Effector CD4-positive, alpha-beta T cell (primary cell): ENCODE measurements around the gene ZMYND15.

Experiments
- DNase-seq: peaks from one replicate; pipeline ENCODE4 v3.0.0-alpha.2; 2020

Gene ZMYND15

DNA sequence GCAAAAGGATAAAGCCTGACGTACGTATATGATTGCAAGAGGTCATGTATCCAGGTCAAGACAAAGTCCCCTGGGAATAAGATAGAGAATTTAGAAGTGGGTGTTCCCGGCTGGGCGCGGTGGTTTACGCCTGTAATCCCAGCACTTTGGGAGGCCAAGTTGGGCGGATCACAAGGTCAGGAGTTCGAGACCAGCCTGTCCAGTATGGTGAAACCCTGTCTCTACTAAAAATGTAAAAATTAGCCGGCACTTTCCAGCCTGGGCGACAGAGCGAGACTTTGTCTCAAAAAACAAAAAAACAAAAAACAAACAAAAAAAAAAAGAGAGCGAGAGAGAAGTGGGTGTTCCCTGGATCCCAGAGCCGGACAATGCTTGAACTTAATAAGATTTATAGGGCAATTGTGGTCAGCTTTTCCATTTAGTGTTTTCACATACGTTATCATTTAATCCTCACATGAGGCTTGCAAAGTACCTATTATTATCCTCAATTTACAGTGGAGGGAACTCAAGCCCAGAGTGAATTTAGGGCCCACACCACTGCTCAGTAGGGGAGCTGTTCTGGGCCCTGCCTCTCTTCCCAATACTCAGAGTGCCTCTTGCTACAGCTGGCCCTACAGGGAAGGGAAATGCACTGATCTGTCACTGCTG is 48.6 kb downstream of the ZMYND15 start:
- DNase-seq: no peak

DNA sequence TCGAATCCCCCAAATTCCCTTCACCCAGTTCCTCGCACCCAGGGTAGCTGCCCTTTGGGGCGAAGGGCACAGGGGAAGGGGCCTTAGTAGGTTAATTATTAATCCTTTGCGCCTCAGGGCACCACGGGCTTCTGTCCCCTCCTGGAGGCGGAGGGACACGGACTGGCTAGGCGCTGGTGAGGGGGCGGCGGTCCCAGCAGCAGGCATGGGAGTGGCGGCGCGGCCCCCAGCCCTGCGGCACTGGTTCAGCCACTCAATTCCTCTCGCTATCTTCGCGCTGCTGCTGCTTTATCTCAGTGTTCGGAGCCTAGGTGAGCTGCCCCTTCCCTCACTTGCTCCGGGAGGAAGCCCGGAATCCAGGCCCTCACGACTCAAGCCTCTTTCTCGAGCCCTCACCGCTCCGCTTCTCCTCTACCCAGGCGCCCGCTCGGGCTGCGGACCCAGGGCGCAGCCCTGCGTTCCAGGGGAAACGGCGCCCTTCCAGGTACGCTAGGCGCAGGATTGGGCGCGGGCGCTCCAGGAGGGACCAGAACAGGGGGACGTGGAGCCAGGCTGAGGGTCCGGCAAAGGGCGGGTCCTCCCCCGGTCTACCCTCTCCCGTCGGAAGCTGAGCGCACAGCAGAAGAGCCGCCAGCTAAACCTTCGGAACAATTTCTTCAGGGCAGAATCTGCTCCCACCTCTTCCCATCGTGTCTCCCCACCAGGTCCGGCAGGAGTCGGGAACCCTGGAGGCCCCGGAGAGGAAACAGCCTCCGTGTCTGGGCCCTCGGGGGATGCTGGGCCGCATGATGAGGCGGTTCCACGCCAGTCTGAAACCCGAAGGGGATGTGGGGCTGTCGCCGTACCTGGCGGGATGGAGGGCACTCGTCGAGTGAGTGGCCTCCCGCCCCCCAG is 49.4 kb downstream of the ZMYND15 start, which contains the start of gene GLTPD2:
Gene GLTPD2, plus strand, starts transcription at position 158 of the 894 bp plus-strand sequence. Its CDS starts 48 bp downstream, at position 206.
- DNase-seq: no peak

DNA sequence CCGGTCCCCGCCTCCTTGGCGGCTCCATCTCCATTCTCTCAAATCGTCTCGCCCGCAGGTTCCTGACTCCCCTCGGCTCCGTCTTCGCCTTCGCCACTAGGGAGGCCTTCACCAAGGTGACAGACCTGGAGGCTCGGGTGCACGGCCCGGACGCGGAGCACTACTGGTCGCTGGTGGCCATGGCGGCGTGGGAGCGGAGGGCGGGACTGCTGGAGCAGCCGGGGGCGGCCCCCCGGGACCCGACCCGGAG is 50.0 kb downstream of the ZMYND15 start:
- no peak for DNase-seq

DNA sequence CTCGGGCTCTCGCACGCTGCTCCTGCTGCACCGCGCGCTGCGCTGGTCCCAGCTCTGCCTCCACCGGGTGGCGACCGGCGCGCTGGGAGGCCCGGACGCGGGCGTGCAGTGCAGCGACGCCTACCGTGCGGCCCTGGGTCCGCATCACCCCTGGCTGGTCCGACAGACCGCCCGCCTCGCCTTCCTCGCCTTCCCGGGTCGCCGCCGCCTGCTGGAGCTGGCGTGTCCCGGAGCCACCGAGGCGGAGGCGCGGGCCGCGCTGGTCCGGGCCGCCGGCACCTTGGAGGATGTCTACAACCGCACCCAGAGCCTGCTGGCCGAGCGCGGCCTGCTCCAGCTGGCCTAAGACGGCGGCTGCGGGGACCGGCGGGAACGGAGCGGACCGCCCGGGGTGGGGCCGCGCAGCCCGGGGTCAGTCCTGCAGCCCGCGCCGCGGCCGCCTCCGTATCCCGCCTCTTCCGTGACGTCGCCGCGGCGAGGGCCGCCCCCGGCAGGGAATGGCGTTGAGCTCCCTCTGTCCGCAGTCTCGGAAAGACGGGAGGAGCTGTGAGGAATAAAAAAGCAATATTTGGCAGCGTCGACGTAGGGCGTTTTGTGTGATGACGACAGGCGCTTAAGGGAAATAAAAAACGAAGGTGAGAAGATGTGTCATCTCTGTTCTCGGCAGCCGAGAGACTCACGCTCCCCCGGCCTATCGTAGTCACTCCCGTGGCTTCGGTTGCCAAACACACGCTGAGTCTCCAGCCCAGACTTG is 50.5 kb downstream of the ZMYND15 start:
- peak; percentile 65 for DNase-seq

DNA sequence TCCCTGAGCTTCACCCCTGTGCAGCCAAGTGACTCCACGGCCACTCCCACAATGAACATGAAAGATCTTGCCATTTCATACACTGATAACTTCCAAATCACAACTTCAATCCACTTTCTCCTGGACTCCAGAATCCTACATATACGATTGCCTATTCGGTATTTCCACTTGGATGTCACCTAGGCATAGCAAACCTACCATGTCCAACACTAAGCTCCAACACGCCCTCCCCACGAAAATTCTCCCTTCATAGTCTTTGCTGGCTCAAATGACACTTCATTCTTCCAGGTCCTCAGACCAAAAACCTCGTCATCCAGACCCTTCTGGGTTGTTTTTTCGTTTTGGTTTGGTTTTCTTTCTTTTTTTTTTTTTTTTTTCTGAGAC is 51.1 kb downstream of the ZMYND15 start:
- no peak for DNase-seq

DNA sequence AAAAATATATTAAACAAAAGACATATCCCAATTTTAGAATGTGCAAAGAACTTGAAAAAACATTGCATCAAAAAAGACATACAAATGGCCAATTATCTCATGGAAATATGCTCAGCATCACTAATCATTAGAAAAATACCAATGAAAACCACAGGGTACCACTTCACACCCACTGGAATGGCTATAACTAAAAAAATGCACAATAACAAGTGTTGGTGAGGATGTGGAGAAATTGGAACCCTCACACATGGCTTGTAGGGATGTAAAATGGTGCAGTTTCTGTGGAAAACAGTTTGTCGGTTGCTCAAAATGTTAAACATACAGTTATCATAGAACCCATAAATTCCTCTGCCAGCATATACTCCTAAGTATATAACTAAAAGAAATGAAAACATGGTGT is 55.5 kb downstream of the ZMYND15 start:
- DNase-seq: no peak
